H9 (cell line): ENCODE results near the gene OLFM1. TPM values are rescaled to one million over a fixed set of nuclear protein-coding genes. Genes with fewer than 3 reads are reported as not detected.

Source experiments
- DNase-seq: peaks from one replicate; pipeline ENCODE4 v3.0.0-alpha.2; 2017
- H2AFZ ChIP-seq: one replicate; pipeline ENCODE4 v1.6.1; 2013; ENCODE audit warnings: mild to moderate bottlenecking, low read length, control low read depth, moderate library complexity
- H2AK5ac ChIP-seq: 2 replicates; pipeline ENCODE4 v1.6.1; 2013; ENCODE audit warnings: low read length, control low read depth, mixed read lengths; ENCODE audit not compliant: insufficient read length
- H2BK120ac ChIP-seq: one replicate; pipeline ENCODE4 v1.6.1; 2013; ENCODE audit warnings: low read depth, mild to moderate bottlenecking, low read length, control low read depth, inconsistent platforms; ENCODE audit not compliant: poor library complexity, severe bottlenecking
- H2BK12ac ChIP-seq: 2 replicates; pipeline ENCODE4 v1.6.1; 2013; ENCODE audit warnings: low read length, control low read depth, mixed read lengths, low read depth; ENCODE audit not compliant: insufficient read length
- H2BK15ac ChIP-seq: 2 replicates; pipeline ENCODE4 v1.6.1; 2013; ENCODE audit warnings: low read depth, low read length, control low read depth
- H2BK20ac ChIP-seq: one replicate; pipeline ENCODE4 v1.6.1; 2013; ENCODE audit warnings: low read depth, mild to moderate bottlenecking, low read length, control low read depth, inconsistent platforms; ENCODE audit not compliant: poor library complexity, severe bottlenecking
- H2BK5ac ChIP-seq: 2 replicates; pipeline ENCODE4 v1.6.1; 2013; ENCODE audit warnings: low read length, control low read depth, mixed read lengths; ENCODE audit not compliant: insufficient read length
- H3K14ac ChIP-seq: 2 replicates; pipeline ENCODE4 v1.6.1; 2013; ENCODE audit warnings: low read length, control low read depth; ENCODE audit not compliant: insufficient read depth
- H3K18ac ChIP-seq: 2 replicates; pipeline ENCODE4 v1.6.1; 2013; ENCODE audit warnings: low read depth, mild to moderate bottlenecking, mixed read lengths, low read length, control low read depth; ENCODE audit not compliant: insufficient read length
- H3K23ac ChIP-seq: 2 replicates; pipeline ENCODE4 v1.6.1; 2013; ENCODE audit warnings: low read length, control low read depth, mixed read lengths, low read depth; ENCODE audit not compliant: insufficient read length
- H3K23me2 ChIP-seq: 2 replicates; pipeline ENCODE4 v1.6.1; 2013; ENCODE audit warnings: low read depth, mild to moderate bottlenecking, mixed read lengths, low read length, control low read depth; ENCODE audit not compliant: insufficient read length, poor library complexity, severe bottlenecking
- H3K27ac ChIP-seq: 2 replicates; pipeline ENCODE4 v1.5.1; 2013; ENCODE audit warnings: low read length, control low read depth, mixed read lengths, low read depth; ENCODE audit not compliant: insufficient read length
- H3K27me3 ChIP-seq: 2 replicates; pipeline ENCODE4 v1.6.1; 2013; ENCODE audit warnings: low read length, control low read depth, inconsistent platforms; ENCODE audit not compliant: insufficient read depth
- H3K4ac ChIP-seq: 2 replicates; pipeline ENCODE4 v1.6.1; 2013; ENCODE audit warnings: low read depth, mild to moderate bottlenecking, control low read depth, inconsistent platforms, low read length, moderate library complexity
- H3K4me1 ChIP-seq: 2 replicates; pipeline ENCODE4 v1.6.1; 2013; ENCODE audit warnings: low read length, control low read depth, inconsistent platforms; ENCODE audit not compliant: insufficient read depth
- H3K4me2 ChIP-seq: 2 replicates; pipeline ENCODE4 v1.6.1; 2013; ENCODE audit warnings: low read length, control low read depth, mixed read lengths; ENCODE audit not compliant: insufficient read length, insufficient read depth
- H3K56ac ChIP-seq: 2 replicates; pipeline ENCODE4 v1.6.1; 2013; ENCODE audit warnings: low read depth, mild to moderate bottlenecking, mixed read lengths, low read length, control low read depth; ENCODE audit not compliant: insufficient read length
- H3K79me1 ChIP-seq: 2 replicates; pipeline ENCODE4 v1.6.1; 2013; ENCODE audit warnings: low read depth, mild to moderate bottlenecking, moderate library complexity, low read length, control low read depth, inconsistent platforms; ENCODE audit not compliant: insufficient read depth, poor library complexity, severe bottlenecking
- H3K79me2 ChIP-seq: 2 replicates; pipeline ENCODE4 v1.6.1; 2013; ENCODE audit warnings: low read length, control low read depth, inconsistent platforms; ENCODE audit not compliant: insufficient read depth
- H3K9ac ChIP-seq: 2 replicates; pipeline ENCODE4 v1.6.1; 2013; ENCODE audit warnings: low read length, control low read depth, mixed read lengths; ENCODE audit not compliant: insufficient read length; ENCODE audit errors: extremely low read depth
- H3K9me3 ChIP-seq: one replicate; pipeline ENCODE4 v1.6.1; 2013; ENCODE audit warnings: low read depth, low read length, inconsistent platforms; ENCODE audit not compliant: control insufficient read depth
- H3T11ph ChIP-seq: one replicate; pipeline ENCODE4 v1.6.1; 2013; ENCODE audit warnings: mild to moderate bottlenecking, low read length, control low read depth, inconsistent platforms
- H4K20me1 ChIP-seq: one replicate; pipeline ENCODE4 v1.6.1; 2013; ENCODE audit not compliant: control insufficient read depth, insufficient read length, insufficient read depth
- H4K5ac ChIP-seq: 2 replicates; pipeline ENCODE4 v1.6.1; 2013; ENCODE audit warnings: low read depth, mild to moderate bottlenecking, mixed read lengths, low read length, control low read depth; ENCODE audit not compliant: insufficient read length
- H4K8ac ChIP-seq: replicated peaks from 2 replicates; pipeline ENCODE4 v1.6.1; 2013; ENCODE audit warnings: low read length, control low read depth, mixed read lengths, low read depth; ENCODE audit not compliant: insufficient read length
- H4K91ac ChIP-seq: 2 replicates; pipeline ENCODE4 v1.6.1; 2013; ENCODE audit warnings: low read depth, mild to moderate bottlenecking, moderate library complexity, mixed read lengths, low read length, control low read depth; ENCODE audit not compliant: insufficient read length
- H3K27ac Mint-ChIP-seq, 3 experiments: 2 replicates in 2 of 3; 3 replicates in 1 of 3; pipeline ENCODE4 v1.8.0; 2020 to 2021; ENCODE audit warnings: mixed read lengths in 3 of 3, mild to moderate bottlenecking in 1 of 3, moderate library complexity in 1 of 3
- H3K27me3 Mint-ChIP-seq: 2 replicates; pipeline ENCODE4 v1.8.0; 2021; ENCODE audit warnings: low read depth, mild to moderate bottlenecking, moderate library complexity, mixed read lengths
- H3K36me3 Mint-ChIP-seq, 3 experiments: 2 replicates in 2 of 3; 3 replicates in 1 of 3; pipeline ENCODE4 v1.8.0; 2020 to 2021; ENCODE audit warnings: low read depth in 3 of 3, mixed read lengths in 3 of 3; ENCODE audit not compliant: insufficient read depth in 1 of 3
- H3K4me1 Mint-ChIP-seq, 2 experiments: 2 replicates each; pipeline ENCODE4 v1.8.0; 2020; ENCODE audit warnings: mixed read lengths in 2 of 2
- H3K4me3 Mint-ChIP-seq, 2 experiments: 2 replicates in 1 of 2; 3 replicates in 1 of 2; pipeline ENCODE4 v1.8.0; 2020 to 2021; ENCODE audit warnings: mild to moderate bottlenecking in 2 of 2, mixed read lengths in 2 of 2, moderate library complexity in 1 of 2
- H3K9me3 Mint-ChIP-seq, 2 experiments: 2 replicates in 1 of 2; 3 replicates in 1 of 2; pipeline ENCODE4 v1.8.0; 2020; ENCODE audit warnings: mild to moderate bottlenecking in 2 of 2, mixed read lengths in 2 of 2, moderate library complexity in 1 of 2
- WGBS: extraction: QIAGEN DNeasy Blood & Tissue Kit; methylation state at CpG from one replicate; pipeline ENCODE4 v1.1.7; 2013; ENCODE audit warnings: missing lambda C conversion rate, low lambda C conversion rate, mixed read lengths; ENCODE audit not compliant: insufficient read length; ENCODE audit errors: extremely low coverage; 5-methylcytosine and 5-hydroxymethylcytosine counted together
- total RNA-seq: library from RNA; stranded (reverse); gene quantifications from 2 replicates; pipeline ENCODE4 v1.2.1, GENCODE V29; 2021
- TF ChIP-seq, protein P1 (sequence below): fragments of 200-600 bp; sonication (generic); conservative IDR thresholded peaks from 3 replicates; pipeline ENCODE4 v1.8.0; 2021; ENCODE audit warnings: antibody characterized with exemption, mild to moderate bottlenecking

Gene OLFM1
- total RNA-seq, 1 experiment from 2014 or later = 34.1 TPM

DNA sequence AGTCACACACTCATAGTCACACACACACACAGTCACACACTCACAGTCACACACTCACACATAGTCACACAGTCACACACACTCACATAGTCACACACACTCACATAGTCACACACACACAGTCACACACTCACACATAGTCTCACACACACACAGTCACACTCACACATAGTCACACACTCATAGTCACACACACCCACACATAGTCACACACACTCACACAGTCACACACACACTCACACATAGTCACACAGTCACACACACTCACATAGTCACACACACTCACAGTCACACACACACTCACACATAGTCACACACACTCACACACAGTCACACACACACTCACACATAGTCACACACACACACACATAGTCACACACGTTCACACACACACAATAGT lies 4.1 kb downstream of the OLFM1 start:
- Histone ChIP-seq H2BK120ac (no peak overlapping the region), H4K8ac (no peak overlapping the region), H3K23ac (no peak overlapping the region), H2BK5ac (no peak overlapping the region), H3K27ac (no peak overlapping the region), H3K79me2 (no peaks in the 10 kb centered on the region), H3K23me2 (peaks cover 19% of the 10 kb centered on the region), H2BK12ac (no peak overlapping the region), H3K9me3 (no peaks in the 10 kb centered on the region), H4K20me1 (peaks cover 3% of the 10 kb centered on the region), H3K14ac (no peak overlapping the region), H3K4me2 (no peak overlapping the region), H2BK15ac (no peak overlapping the region), H2AK5ac (no peak overlapping the region), H3T11ph (no peak overlapping the region), H2AFZ (no peak overlapping the region), H4K5ac (no peak overlapping the region), H4K91ac (no peak overlapping the region), H3K4me1 (no peaks in the 10 kb centered on the region; the same call in 1 of the 2 replicates), H3K18ac (no peak overlapping the region), H3K9ac (no peak overlapping the region), H3K4ac (no peak overlapping the region), H2BK20ac (no peak overlapping the region), H3K56ac (no peak overlapping the region), H3K79me1 (no peaks in the 10 kb centered on the region), H3K27me3 (peaks cover 2% of the 10 kb centered on the region; the same call in 1 of the 2 replicates)
- Mint-ChIP-seq H3K36me3 (peaks cover 23 to 41% (median 38%) of the 10 kb centered on the region in 3 experiments; a peak in 6 of 7 replicates), H3K27me3 (peaks cover 24% of the 10 kb centered on the region), H3K9me3 (peaks cover 0 to 2% of the 10 kb centered on the region in 2 experiments; a peak in 1 of 5 replicates), H3K4me1 (peaks cover 8 to 17% of the 10 kb centered on the region in 2 experiments), H3K4me3 (no peak overlapping the region; a peak in 1 of 5 replicates), H3K27ac (no peak overlapping the region)
- TF ChIP-seq, protein P1, sequence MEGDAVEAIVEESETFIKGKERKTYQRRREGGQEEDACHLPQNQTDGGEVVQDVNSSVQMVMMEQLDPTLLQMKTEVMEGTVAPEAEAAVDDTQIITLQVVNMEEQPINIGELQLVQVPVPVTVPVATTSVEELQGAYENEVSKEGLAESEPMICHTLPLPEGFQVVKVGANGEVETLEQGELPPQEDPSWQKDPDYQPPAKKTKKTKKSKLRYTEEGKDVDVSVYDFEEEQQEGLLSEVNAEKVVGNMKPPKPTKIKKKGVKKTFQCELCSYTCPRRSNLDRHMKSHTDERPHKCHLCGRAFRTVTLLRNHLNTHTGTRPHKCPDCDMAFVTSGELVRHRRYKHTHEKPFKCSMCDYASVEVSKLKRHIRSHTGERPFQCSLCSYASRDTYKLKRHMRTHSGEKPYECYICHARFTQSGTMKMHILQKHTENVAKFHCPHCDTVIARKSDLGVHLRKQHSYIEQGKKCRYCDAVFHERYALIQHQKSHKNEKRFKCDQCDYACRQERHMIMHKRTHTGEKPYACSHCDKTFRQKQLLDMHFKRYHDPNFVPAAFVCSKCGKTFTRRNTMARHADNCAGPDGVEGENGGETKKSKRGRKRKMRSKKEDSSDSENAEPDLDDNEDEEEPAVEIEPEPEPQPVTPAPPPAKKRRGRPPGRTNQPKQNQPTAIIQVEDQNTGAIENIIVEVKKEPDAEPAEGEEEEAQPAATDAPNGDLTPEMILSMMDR = no peak
- DNase-seq = no peak
- WGBS = no CpG with 5 or more reads among the region's 1 CpG
